Measurements from ENCODE around the gene TBC1D30. TPM values are rescaled to one million over a fixed set of nuclear protein-coding genes. Genes with fewer than 3 reads are reported as not detected.
"Not testable (repeated sequence)": the region's sequence is repeated elsewhere in the genome, so short reads cannot be mapped to it uniquely, and the experiment has no call there.

Gene TBC1D30
- total RNA-seq, 2 experiments from 2014 or later, result 0.30 to 0.37 TPM

DNA sequence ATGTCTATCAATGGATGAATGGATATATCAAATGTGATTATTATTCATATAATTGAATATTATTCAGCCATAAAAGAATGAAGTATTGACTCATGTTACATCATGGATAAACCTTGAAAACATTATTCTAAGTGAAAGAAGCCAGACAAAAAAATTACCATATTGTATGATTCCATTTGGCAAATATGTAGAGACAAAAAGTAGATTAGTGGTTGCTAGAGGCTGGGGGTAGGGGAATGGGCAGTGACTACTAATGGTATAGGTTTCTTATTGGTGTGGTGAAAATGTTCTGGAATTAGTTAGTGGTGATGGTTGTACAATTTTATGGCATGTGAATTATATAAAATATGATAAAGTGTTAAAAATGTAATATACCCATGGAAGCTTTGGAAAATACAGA is 33.4 kb upstream of the TBC1D30 start:
- no peak overlapping the region for H3K27ac Mint-ChIP-seq
- DNase-seq (no peak), ATAC-seq (no peak)
- H3K4me1 Mint-ChIP-seq, result no peaks in the 10 kb centered on the region
- ChIA-PET CTCF (interaction anchor here (1.4 kb wide), 1 partner anchor 11 kb away, joined by 3 read pairs; no protein-coding TSS in a partner anchor), POLR2A (no interaction called here)
- H3K9me3 Mint-ChIP-seq (ENCODE audit: low read depth), result no peaks in the 10 kb centered on the region
- intact Hi-C loops (cut with DNase I, micrococcal nuclease), result no loop called here
- no peak overlapping the region for H3K4me3 Mint-ChIP-seq
- no peaks in the 10 kb centered on the region for H3K27me3 Mint-ChIP-seq
- H3K36me3 Mint-ChIP-seq (ENCODE audit: low read depth), result no peaks in the 10 kb centered on the region

- DNase-seq (no peak), ATAC-seq (no peak)
- H3K36me3 Mint-ChIP-seq (ENCODE audit: low read depth), result no peaks in the 10 kb centered on the region
- no peaks in the 10 kb centered on the region for H3K9me3 Mint-ChIP-seq (ENCODE audit: low read depth)
- intact Hi-C loops (cut with DNase I, micrococcal nuclease), result no loop called here
- no peak overlapping the region for H3K27ac Mint-ChIP-seq
- H3K4me3 Mint-ChIP-seq, result no peak overlapping the region
- H3K4me1 Mint-ChIP-seq, result no peaks in the 10 kb centered on the region
- ChIA-PET CTCF (interaction anchor here (1.0 to 1.4 kb wide), 2 partner anchors 10 to 14 kb away, joined by 3 read pairs; no protein-coding TSS in a partner anchor), POLR2A (no interaction called here)
- H3K27me3 Mint-ChIP-seq, result no peaks in the 10 kb centered on the region
These were observed 32.3 kb upstream of the TBC1D30 start for GRCh38 chr12:64792128-64792527.

DNA sequence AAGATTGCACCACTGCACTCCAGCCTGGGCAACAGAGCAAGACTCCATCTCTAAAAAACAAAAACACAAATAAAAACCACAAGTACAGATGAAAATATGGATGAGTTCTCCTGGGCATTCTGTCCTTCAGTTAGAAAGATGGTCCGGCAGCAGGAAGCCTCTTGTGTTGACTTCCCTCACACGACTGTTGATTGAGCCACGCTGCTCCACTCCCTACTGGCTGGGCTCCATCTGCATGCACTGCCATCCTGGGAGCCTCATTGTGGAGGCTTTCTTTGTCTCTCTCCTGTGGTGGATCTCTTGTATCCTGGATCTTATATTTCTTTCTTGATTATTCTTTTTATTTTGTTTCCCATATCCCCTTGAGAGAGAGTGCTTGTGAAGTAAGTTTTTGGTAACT is 30.8 kb upstream of the TBC1D30 start:
- Mint-ChIP-seq H3K36me3 (ENCODE audit: low read depth) (no peaks in the 10 kb centered on the region), H3K27me3 (no peaks in the 10 kb centered on the region), H3K4me3 (no peak overlapping the region), H3K4me1 (no peaks in the 10 kb centered on the region), H3K27ac (no peak overlapping the region), H3K9me3 (ENCODE audit: low read depth) (no peaks in the 10 kb centered on the region)
- intact Hi-C loops (cut with DNase I, micrococcal nuclease), result no loop called here
- CTCF ChIA-PET, result no interaction called here
- POLR2A ChIA-PET, result no interaction called here
- no peak for DNase-seq
- no peak for ATAC-seq

DNA sequence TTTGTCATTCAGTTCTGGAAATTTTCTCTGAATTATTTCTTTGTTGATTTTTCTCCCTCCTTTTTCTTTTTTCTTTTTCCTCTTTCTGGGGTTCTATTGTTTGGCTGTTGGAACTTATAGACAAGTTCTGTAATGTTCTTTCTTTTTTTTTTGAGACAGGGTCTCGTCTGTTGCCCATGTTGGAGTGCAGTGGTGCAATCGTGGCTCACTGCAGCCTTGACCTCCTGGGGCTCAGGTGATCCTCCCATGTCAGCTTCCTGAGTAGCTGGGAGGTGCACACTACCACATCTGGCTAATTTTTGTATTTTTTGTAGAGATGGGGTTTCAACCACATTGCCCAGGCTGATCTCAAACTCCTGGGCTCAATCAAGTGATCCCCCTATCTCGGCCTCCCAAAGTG is 30.1 kb upstream of the TBC1D30 start:
- no peaks in the 10 kb centered on the region for H3K9me3 Mint-ChIP-seq (ENCODE audit: low read depth)
- intact Hi-C loops (cut with DNase I, micrococcal nuclease), result no loop called here
- H3K4me3 Mint-ChIP-seq, result no peak overlapping the region
- H3K36me3 Mint-ChIP-seq (ENCODE audit: low read depth), result no peaks in the 10 kb centered on the region
- CTCF ChIA-PET, result interaction anchor here (0.9 to 2.8 kb wide), 3 partner anchors 9 to 272 kb away, joined by 3 to 16 read pairs (median 4); no protein-coding TSS in a partner anchor
- H3K27me3 Mint-ChIP-seq, result peaks cover 2% of the 10 kb centered on the region
- no peak for DNase-seq
- POLR2A ChIA-PET, result no interaction called here
- no peak overlapping the region for H3K27ac Mint-ChIP-seq
- no peaks in the 10 kb centered on the region for H3K4me1 Mint-ChIP-seq
- ATAC-seq, result no peak

GRCh38 chr12:64796205-64796845 is 28.1 kb upstream of the TBC1D30 start:
- Mint-ChIP-seq H3K27ac (no peak overlapping the region), H3K9me3 (ENCODE audit: low read depth) (no peaks in the 10 kb centered on the region), H3K4me3 (no peak overlapping the region), H3K36me3 (ENCODE audit: low read depth) (no peaks in the 10 kb centered on the region), H3K4me1 (no peaks in the 10 kb centered on the region), H3K27me3 (peaks cover 14% of the 10 kb centered on the region)
- DNase-seq (peak; percentile 75), ATAC-seq (peak; percentile 91)
- ChIA-PET POLR2A (no interaction called here), CTCF (interaction anchor here (0.6 to 3.6 kb wide), 38 partner anchors 9 to 558 kb away, joined by 3 to 35 read pairs (median 4); partner anchors contain the start of gene TBC1D30)
- intact Hi-C loops (cut with DNase I, micrococcal nuclease), result loop anchor here in 1 of 2 experiments (2.0 to 5.0 kb wide), 2 partner anchors 96 to 326 kb away; no protein-coding TSS in a partner anchor

DNA sequence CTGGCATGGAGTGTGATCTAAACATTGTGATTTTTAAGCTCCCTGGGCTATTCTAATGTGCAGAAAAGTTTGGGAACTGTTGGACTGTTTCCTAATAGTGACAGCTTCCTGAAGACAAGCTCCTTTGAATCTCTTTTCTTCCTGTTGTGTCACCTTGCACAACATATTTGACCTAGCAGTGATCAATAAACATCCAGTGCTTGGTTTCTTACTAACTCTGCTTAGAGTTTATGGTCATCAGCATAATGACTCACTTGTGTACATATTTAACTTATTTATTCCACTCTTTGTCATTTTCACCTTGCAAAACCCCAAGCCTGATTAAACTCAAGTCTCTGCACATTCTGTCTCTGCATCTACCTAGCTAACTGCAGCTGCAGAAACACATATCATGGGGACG is 27.3 kb upstream of the TBC1D30 start:
- intact Hi-C loops (cut with DNase I, micrococcal nuclease), result loop anchor here in 1 of 2 experiments (2.0 to 5.0 kb wide), 2 partner anchors 95 to 326 kb away; no protein-coding TSS in a partner anchor
- no peaks in the 10 kb centered on the region for H3K9me3 Mint-ChIP-seq (ENCODE audit: low read depth)
- DNase-seq (no peak), ATAC-seq (no peak)
- H3K36me3 Mint-ChIP-seq (ENCODE audit: low read depth), result no peaks in the 10 kb centered on the region
- ChIA-PET POLR2A (no interaction called here), CTCF (interaction anchor here (0.6 to 3.6 kb wide), 14 partner anchors 9 to 559 kb away, joined by 3 to 35 read pairs (median 4); no protein-coding TSS in a partner anchor)
- H3K4me1 Mint-ChIP-seq, result no peaks in the 10 kb centered on the region
- no peak overlapping the region for H3K4me3 Mint-ChIP-seq
- no peak overlapping the region for H3K27ac Mint-ChIP-seq
- peaks cover 16% of the 10 kb centered on the region for H3K27me3 Mint-ChIP-seq

GRCh38 chr12:64798165-64798564 is 26.3 kb upstream of the TBC1D30 start:
- Mint-ChIP-seq H3K4me1 (no peaks in the 10 kb centered on the region), H3K27me3 (peaks cover 18% of the 10 kb centered on the region), H3K9me3 (ENCODE audit: low read depth) (no peaks in the 10 kb centered on the region), H3K27ac (no peak overlapping the region), H3K36me3 (ENCODE audit: low read depth) (no peaks in the 10 kb centered on the region), H3K4me3 (no peak overlapping the region)
- POLR2A ChIA-PET, result interaction anchor here (0.6 kb wide), 1 partner anchor 48 kb away, joined by 4 read pairs; no protein-coding TSS in a partner anchor
- intact Hi-C loops (cut with DNase I, micrococcal nuclease), result loop anchor here in 1 of 2 experiments (5.0 kb wide), 1 partner anchor 94 kb away; no protein-coding TSS in a partner anchor
- CTCF ChIA-PET, result interaction anchor here (0.7 to 3.6 kb wide), 4 partner anchors 11 to 251 kb away, joined by 3 to 35 read pairs (median 4); no protein-coding TSS in a partner anchor
- no peak for DNase-seq
- ATAC-seq, result no peak

DNA sequence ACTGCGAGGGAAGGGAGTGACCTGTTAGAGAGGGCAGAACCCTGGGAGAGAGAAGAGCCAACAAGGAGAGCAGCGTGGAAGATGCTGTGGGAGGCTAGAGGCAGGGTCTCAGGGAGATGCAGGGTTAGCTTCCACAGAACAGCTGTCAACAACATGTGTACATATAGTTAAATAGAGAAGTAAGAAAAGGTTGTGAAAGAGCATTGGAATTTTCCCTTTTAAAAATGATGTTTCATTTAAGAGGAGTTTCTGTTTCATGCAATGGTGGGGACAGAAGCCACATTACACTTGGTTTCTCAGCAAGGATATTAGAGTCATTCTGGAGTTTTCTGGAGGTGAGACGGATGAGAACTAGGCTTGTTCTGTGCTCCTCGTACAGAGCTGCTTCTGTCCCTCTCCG is 23.8 kb upstream of the TBC1D30 start:
- Mint-ChIP-seq H3K4me3 (no peak overlapping the region), H3K4me1 (no peaks in the 10 kb centered on the region), H3K27ac (no peak overlapping the region), H3K36me3 (ENCODE audit: low read depth) (no peaks in the 10 kb centered on the region), H3K27me3 (peaks cover 27% of the 10 kb centered on the region), H3K9me3 (ENCODE audit: low read depth) (no peaks in the 10 kb centered on the region)
- DNase-seq (no peak), ATAC-seq (no peak)
- POLR2A ChIA-PET, result no interaction called here
- intact Hi-C loops (cut with DNase I, micrococcal nuclease), result loop anchor here (5.0 kb wide), 2 partner anchors 322 to 432 kb away; partner anchors contain the start of gene WIF1 (in 1 of the 2)
- CTCF ChIA-PET, result interaction anchor here (0.6 to 2.3 kb wide), 3 partner anchors 19 to 1117 kb away, joined by 3 to 14 read pairs (median 11); partner anchors contain the start of gene WIF1

GRCh38 chr12:64801381-64801780 is 23.1 kb upstream of the TBC1D30 start:
- POLR2A ChIA-PET, result no interaction called here
- CTCF ChIA-PET, result interaction anchor here (0.5 to 2.3 kb wide), 24 partner anchors 9 to 492 kb away, joined by 3 to 14 read pairs (median 4); partner anchors contain the start of gene WIF1
- Mint-ChIP-seq H3K27ac (no peak overlapping the region), H3K36me3 (ENCODE audit: low read depth) (no peaks in the 10 kb centered on the region), H3K4me1 (no peaks in the 10 kb centered on the region), H3K4me3 (no peak overlapping the region), H3K9me3 (ENCODE audit: low read depth) (no peaks in the 10 kb centered on the region), H3K27me3 (peaks cover 31% of the 10 kb centered on the region)
- no peak for ATAC-seq
- intact Hi-C loops (cut with DNase I, micrococcal nuclease), result loop anchor here (5.0 kb wide), 2 partner anchors 321 to 431 kb away; partner anchors contain the start of gene WIF1 (in 1 of the 2)
- DNase-seq, result no peak

GRCh38 chr12:64802180-64802775 is 22.2 kb upstream of the TBC1D30 start:
- H3K27ac Mint-ChIP-seq, result not testable (repeated sequence)

GRCh38 chr12:64806173-64806572 is 18.3 kb upstream of the TBC1D30 start:
- Mint-ChIP-seq H3K27ac (no peak overlapping the region), H3K4me3 (no peak overlapping the region), H3K27me3 (peaks cover 45% of the 10 kb centered on the region), H3K4me1 (peaks cover 2% of the 10 kb centered on the region), H3K36me3 (ENCODE audit: low read depth) (no peaks in the 10 kb centered on the region), H3K9me3 (ENCODE audit: low read depth) (no peaks in the 10 kb centered on the region)
- DNase-seq, result no peak
- intact Hi-C loops (cut with DNase I, micrococcal nuclease), result no loop called here
- ATAC-seq, result no peak
- CTCF ChIA-PET, result interaction anchor here (0.6 to 2.4 kb wide), 5 partner anchors 10 to 132 kb away, joined by 3 to 12 read pairs (median 3); no protein-coding TSS in a partner anchor
- POLR2A ChIA-PET, result no interaction called here

More at GRCh38 chr12:64802180-64802775, 22.2 kb upstream of the TBC1D30 start:
- H3K27me3 Mint-ChIP-seq, result peaks cover 35% of the 10 kb centered on the region
- H3K4me3 Mint-ChIP-seq; H3K4me1 Mint-ChIP-seq; H3K36me3 Mint-ChIP-seq (ENCODE audit: low read depth); POLR2A ChIA-PET; H3K9me3 Mint-ChIP-seq (ENCODE audit: low read depth): not testable (repeated sequence)
- CTCF ChIA-PET, result interaction anchor here (0.5 to 2.3 kb wide), 33 partner anchors 8 to 491 kb away, joined by 3 to 14 read pairs (median 4); partner anchors contain the start of gene WIF1
- DNase-seq, result peak; percentile 75
- ATAC-seq, result peak; percentile 44
- intact Hi-C loops (cut with DNase I, micrococcal nuclease), result loop anchor here (1.0 to 5.0 kb wide), 3 partner anchors 320 to 430 kb away; partner anchors contain the start of gene WIF1 (in 1 of the 2)

Data from activated CD4-positive, alpha-beta T cell treated with anti-CD3 and anti-CD28 coated beads for 36 hours (primary cell).